NCI-H1694 (cell line): Measurements from ENCODE around the gene IKZF1.

ENCODE experiments used
- DNase-seq: peaks from one replicate; lab custom pipeline; 2025; lab: John Stamatoyannopoulos, UW

The IKZF1 gene

GRCh38 chr7:50376056-50376820 lies 71.7 kb downstream of the IKZF1 start:
- DNase-seq, result no peak

- no peak for DNase-seq
Observed at GRCh38 chr7:50377356-50377755, 72.8 kb downstream of the IKZF1 start.

GRCh38 chr7:50379082-50379481 lies 74.6 kb downstream of the IKZF1 start:
- DNase-seq, result no peak

- no peak for DNase-seq
Observed at GRCh38 chr7:50379539-50379938, 75.0 kb downstream of the IKZF1 start.

GRCh38 chr7:50382455-50382854 lies 77.9 kb downstream of the IKZF1 start:
- no peak for DNase-seq

- DNase-seq, result no peak
Observed at GRCh38 chr7:50387351-50387750, 82.8 kb downstream of the IKZF1 start.

GRCh38 chr7:50389961-50390360 lies 85.4 kb downstream of the IKZF1 start:
- DNase-seq, result no peak

- DNase-seq, result no peak
Observed at GRCh38 chr7:50391386-50391785, 86.9 kb downstream of the IKZF1 start.

GRCh38 chr7:50393076-50393475 lies 88.6 kb downstream of the IKZF1 start:
- DNase-seq, result no peak

- DNase-seq, result no peak
Observed at GRCh38 chr7:50393547-50394252, 89.2 kb downstream of the IKZF1 start.

- DNase-seq, result no peak
Observed at GRCh38 chr7:50394315-50394714, 89.8 kb downstream of the IKZF1 start.

- no peak for DNase-seq
Observed at GRCh38 chr7:50396856-50397255, 92.3 kb downstream of the IKZF1 start.

- DNase-seq, result no peak
Observed at GRCh38 chr7:50397320-50397970, 92.9 kb downstream of the IKZF1 start.

- DNase-seq, result no peak
Observed at GRCh38 chr7:50397971-50398324, 93.4 kb downstream of the IKZF1 start.

- no peak for DNase-seq
Observed at GRCh38 chr7:50399206-50399605, 94.7 kb downstream of the IKZF1 start.

- no peak for DNase-seq
Observed at GRCh38 chr7:50399635-50400034, 95.1 kb downstream of the IKZF1 start.

- DNase-seq, result no peak
Observed at GRCh38 chr7:50400114-50400513, 95.6 kb downstream of the IKZF1 start.

GRCh38 chr7:50404392-50404791 lies 99.9 kb downstream of the IKZF1 start:
- no peak for DNase-seq

GRCh38 chr7:50405221-50405620 lies 100.7 kb downstream of the IKZF1 start:
- DNase-seq, result no peak

GRCh38 chr7:50406935-50407334 lies 102.4 kb downstream of the IKZF1 start:
- no peak for DNase-seq

GRCh38 chr7:50409856-50410745 lies 105.6 kb downstream of the IKZF1 start:
- DNase-seq, result no peak

GRCh38 chr7:50411332-50411731 lies 106.8 kb downstream of the IKZF1 start:
- DNase-seq, result no peak
